COR-L47 (cell line): Measurements from ENCODE around the gene ABCA13.

Source experiments
- DNase-seq: peaks from one replicate; lab custom pipeline; 2025; lab: John Stamatoyannopoulos, UW

Gene ABCA13

DNA sequence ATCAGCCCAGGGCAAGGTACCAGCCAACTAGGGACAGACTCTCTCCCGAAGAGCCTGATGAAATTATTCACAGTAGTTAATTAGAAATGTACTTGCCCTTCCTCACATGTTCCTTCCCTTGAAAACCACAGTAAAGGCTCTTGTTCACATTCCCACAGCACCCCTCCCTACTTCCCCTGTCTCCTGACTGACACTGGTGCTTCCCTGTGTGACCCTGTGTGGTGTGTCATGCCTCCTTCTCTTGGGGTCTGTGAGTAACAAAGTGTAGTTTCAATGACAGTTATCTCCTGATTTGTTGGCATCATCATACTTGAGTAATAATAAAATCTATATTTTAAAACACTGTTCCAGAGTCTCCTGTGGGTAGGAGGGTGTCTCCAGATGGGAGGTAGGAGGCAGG lies 209.7 kb downstream of the ABCA13 start:
- DNase-seq: no peak

DNA sequence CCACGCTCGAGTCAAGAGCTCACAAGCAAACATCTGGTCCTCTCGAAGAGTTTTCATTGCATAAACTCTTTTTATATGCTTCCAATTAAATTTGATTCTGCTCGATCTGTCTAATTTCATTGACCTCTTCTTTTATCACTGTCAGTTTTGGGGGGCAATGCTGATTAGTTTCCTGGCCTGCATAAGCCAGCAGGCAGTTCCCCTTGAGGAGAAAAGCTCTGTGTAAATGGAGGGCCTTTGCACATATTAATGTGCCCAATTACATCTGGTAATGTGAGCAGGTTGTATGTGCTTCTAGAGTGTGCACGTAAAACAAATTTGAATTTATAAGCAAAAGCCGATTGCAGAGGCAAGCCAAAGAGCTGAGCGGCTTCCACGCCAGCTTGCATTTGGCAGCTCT lies 210.3 kb downstream of the ABCA13 start:
- DNase-seq: no peak

DNA sequence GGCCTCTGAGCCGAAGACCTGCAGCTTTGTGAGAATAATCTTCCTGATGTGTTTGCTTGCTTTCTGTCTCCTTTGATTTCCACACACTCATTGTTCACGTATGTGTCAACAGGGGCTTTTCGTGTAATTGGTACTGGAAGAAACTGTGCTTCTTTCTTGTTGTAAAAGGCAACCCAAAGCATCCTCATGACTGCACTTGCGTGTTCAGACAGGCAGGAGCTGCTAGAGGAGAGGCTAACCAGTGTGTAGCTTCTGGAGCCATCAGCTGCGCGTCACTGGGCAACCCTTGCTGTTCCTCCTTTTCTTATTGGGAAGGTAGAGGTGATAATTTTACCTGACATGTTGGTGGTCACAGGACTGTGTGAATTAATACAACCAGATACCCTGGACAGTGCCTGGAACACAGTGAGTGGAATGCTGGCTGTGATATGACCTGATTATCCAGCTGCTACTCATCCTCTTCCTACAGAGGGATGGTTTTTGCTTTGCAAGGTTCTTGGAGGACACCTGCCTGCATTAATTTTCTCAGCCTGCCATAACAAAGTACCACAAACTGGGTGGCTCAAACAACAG lies 213.0 kb downstream of the ABCA13 start:
- DNase-seq: no peak

DNA sequence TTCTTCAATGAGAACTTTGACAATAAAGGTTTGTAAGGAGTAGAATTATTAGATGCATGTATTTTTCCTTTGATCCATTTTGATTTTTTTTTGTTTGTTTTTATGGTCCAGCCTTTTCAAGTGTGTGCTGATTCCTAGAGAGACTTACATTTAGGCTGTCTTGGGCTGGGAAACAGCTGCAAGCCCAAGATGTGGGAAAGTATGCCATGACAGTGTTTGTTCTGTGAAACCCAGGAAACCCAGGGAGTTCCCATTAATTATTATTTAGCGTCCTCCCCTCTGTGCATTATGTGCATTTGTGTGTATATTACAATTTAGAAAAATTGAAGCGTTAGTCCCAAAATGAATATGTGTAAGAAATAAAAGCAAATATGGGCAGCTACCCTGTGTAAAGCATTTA lies 216.7 kb downstream of the ABCA13 start:
- DNase-seq: no peak

DNA sequence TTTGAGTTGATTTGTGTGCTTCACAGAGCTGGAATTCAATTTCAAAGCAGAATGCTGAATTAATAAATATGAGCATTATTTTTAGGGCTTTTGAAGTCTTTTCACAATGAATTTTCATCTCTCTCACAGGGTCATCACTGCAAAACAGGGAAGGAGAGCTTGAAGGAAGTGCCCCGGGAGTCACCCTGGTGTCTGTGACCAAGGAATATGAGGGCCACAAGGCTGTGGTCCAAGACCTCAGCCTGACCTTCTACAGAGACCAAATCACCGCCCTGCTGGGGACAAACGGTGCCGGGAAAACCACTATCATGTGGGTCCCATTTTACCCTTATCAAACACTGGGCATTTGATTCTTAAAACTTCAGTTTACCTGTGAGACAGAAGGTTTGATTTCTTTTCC lies 217.7 kb downstream of the ABCA13 start:
- no peak for DNase-seq

DNA sequence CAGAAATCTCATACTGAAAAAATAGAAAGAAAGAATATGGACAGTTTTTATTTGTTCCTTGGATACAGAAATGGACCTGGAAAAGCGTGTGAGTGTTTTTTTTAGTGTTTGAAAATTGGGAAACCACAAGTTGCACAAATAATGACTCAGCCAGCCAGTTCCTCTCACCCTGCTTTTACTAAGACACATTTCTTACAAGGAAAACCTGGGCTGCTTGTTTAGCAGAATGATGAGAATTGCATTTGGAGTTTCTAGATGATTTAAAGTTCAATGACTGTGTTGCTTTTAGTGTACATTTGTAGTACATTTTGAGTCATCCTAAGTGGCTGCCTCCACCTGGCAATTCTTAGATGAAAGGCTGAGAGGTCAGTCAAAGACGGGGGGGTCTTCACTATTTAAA lies 218.7 kb downstream of the ABCA13 start:
- DNase-seq: no peak

DNA sequence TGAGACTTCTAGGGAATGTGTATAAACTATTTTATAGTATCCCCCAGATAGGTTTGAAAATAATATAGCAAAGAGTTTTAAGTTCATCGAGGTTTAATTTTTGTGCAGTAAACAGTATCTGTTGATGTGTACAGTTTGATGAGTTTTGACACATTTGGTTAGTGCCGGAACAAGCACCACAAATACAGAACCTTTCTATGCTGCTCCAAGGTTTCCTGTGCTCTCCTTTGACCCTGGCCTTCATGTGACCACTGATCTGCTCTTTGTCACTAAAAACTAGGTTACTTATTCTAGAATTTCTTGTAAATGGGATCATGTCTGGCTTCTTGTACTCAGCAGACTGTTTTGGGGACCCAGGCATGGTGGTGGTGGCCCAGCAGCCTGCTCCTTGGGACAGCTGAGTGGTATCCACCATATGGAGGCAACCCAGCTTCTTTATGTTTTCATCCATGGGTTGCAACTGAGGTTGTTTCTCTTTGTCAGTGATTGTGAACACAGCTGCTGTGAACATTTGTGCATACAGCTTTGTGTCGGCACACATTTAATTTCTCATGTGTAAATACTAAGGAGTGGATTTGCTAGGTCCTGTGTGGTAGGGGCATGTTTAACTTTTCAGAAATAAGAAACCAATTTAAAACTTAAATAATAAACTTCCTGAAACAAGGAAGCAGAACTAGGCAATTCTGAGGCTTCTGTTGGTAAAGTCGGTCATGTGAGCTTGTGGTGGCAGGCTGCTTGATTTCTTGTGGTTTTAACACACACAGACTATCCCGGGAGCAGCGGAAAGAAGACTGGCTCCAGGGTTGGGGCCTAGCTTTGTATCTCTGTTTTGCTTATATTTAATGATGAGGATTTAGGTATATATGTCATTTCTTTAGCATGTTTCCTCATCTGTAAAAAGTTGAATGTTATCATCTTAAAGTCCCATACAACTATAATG lies 219.4 kb downstream of the ABCA13 start:
- no peak for DNase-seq

DNA sequence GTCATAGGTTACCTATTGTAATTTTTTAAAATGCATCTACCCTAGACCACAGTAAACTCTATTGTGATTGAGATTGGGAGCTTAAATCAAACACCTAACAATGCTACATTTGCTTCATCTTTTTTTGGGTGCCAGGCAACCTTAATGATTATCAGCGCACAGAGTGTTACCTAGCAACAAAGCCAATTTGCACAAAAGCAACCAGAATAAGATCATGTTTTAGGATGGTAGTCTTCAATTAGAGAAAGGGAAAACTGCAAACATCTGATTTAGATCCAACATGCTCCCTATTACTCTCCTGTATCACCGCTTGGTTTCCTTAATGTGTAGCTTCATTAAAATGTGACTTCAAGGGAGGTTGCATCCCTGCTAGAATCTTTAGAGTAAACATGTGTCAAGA lies 226.9 kb downstream of the ABCA13 start:
- peak; percentile 26 for DNase-seq

DNA sequence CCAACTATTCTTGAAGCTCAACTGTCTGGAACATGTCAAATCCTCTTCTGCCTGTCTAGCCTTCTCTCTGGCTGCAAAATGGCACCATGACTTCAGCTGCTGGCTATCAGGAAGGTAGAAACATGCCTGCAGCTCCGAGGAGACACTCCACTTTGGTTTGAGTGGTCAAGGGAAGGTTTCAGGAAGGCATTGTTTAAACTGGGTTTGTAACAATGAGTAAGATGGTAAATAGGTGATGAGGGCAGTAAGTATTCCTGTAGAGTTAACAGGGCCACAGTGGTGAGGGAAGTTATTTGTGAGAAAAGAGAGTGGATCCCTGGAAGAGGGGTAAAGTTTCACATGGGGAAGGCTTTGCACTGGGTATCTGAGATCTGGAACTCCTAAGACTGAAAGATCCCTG lies 231.5 kb downstream of the ABCA13 start:
- no peak for DNase-seq

DNA sequence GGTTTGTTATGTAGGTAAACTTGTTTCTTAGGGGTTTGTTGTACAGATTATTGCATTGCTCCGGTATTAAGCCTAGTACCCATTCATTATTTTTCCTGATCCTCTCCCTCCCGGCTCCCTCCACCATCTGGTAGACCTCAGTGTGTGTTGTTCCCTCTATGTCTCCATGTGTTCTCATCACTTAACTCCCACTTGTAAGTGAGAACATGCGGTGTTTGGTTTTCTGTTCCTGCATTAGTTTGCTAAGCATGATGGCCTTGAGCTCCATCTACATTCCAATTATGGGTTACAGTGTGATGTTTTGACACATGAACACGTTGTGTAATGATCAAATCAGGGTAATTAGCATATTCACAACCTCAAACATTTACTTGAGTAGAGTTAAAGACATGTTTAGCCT lies 237.5 kb downstream of the ABCA13 start:
- DNase-seq: no peak

DNA sequence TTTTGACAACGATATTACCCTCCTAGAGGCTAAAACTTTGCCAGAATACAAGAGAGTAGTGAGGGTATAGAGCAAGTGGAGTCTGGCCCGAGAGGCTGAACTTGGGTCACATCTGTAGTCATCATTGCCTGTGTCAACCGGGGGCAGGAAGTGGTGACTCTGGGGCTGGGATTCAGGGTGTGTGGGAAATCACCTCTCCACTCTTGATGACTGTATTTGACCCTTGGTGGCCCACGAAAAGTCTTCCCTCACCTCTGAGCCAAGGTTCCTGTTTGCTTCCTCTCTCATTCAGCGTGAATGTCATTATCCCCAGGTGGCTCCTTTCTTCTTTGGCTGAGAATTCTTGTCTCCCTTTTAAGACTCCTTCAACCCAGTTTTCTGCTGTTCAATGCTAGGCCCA lies 240.4 kb downstream of the ABCA13 start:
- DNase-seq: no peak

DNA sequence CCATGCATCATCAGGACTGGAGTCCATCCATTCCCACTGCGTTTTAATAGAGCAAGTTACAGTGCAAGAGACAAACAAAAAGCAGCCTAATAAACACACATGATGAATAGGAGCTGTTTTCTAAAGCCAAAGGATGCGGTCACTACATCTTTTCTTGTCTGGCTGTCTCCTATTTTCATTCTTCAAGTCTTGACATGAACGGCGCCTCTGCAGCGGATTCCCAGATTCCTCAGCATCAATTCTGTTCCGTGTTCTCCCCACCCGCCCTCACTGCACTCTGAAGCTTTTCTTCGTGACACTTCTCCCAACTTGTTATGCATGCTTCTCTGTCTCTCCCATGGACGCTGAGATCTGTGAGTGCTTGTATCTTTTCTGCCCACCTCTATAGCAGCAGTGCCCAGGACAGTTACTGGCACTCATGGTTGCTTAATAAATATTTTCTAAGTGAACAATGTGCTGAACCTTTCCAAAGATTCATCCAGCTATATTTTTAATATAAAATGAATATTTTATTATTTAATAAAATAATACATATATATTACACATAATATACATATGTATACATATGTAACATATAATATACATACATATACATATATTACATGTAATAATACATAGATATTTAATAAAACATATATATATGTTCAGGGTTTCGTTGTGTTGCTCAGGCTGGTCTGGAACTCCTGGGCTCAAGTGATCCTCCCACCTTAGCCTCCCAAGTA lies 242.9 kb downstream of the ABCA13 start:
- DNase-seq: no peak

DNA sequence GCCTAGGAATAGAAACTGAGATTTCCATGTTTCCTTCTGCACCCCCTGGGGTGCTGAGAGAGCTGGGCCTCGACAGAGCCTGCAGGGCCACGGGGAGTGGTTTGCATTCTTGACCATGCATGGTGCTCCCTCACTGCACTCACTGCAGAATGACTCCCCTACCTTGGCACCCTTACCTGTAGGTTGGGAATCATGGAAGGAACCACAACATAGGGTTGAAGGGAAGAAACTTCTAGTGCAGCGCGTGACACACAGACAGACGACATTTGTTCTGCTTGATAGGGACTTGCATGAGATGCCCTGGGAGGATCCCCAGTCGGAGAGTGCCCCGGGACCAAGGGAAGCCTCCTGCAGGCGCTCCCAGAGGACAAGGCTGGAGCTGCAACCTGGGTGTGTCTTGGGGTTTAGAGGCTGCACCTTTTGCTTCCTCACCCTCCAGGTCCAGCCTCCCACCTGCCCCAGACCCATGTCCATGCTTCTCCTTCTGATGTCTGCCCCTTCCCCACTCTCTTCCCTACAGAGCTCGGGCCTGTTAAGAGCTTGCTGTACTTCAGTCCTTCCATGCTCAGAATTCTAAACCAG lies 245.2 kb downstream of the ABCA13 start:
- DNase-seq: no peak

DNA sequence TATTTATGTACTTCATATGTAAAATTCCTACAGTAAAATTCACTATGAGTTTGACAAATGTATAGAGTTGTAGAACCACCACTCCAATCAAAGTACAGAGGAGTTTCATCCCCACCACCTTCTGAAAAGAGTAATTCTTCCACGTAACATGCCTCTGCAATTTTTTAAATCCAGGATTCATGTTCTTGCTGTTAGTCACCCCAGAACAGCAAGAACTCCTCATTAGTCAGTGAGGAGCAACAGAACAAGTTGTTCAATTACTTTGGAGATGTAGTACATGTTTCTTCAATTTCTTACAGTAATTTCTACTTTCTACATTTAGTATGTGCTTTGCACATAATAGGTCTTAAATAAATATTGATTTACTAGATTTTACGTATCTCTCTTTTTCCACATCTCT lies 248.1 kb downstream of the ABCA13 start:
- DNase-seq: no peak

DNA sequence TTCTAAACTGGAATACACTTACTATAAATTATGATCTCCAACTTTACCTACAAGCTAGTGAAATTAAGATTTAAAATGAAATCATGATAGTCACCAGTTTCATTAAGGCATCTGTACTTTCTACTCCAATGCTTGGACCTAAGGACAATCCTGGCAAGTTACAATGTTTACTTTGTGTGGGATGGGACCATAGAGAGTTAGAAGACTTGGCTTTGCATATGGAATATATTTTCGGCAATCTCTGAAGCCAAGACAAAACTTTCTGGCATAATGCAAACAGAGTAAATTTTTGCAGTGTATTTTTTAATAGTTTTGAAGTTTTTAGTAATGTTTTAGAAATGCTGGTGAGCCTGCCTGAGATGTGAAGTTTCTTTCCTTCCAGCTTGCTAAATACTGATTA lies 248.9 kb downstream of the ABCA13 start:
- DNase-seq: no peak

DNA sequence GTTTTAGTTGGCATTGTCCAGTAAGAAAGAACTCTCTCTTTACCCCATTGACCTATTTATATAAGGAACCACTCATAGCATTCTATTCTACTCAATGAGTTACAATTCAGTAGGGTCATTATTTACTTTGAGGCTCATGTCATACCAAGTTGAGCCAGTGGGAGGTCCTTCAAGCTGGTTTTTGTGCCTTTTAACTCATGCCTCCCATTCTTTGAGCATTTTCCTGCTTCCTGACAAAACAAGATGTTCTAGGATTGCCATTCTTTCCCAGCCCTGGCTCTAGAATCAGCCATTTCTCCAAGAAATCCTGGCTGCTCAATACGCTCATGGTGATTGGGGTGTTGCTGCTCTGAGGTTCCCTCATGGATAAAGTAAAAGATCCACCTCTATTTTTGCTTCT lies 250.1 kb downstream of the ABCA13 start:
- DNase-seq: no peak

DNA sequence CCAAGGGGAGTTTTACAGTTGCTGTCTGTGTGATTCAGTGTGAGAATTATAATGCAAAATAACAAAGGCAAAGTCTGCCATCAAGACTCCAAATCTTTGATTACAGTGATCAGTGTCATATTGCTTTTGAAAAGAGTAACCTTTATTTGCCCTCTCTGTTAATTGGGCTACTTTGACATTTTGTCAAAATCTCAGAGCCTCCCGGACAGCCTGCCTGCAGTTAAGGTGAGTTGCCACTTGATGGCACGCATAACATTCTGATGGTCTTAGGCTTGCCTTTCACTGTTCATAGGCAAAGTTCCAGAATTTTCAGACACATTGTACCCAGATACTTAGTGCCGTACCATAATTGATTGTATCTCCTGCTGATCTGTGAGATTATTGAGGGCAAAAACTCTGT lies 253.5 kb downstream of the ABCA13 start:
- peak; percentile 64 for DNase-seq

DNA sequence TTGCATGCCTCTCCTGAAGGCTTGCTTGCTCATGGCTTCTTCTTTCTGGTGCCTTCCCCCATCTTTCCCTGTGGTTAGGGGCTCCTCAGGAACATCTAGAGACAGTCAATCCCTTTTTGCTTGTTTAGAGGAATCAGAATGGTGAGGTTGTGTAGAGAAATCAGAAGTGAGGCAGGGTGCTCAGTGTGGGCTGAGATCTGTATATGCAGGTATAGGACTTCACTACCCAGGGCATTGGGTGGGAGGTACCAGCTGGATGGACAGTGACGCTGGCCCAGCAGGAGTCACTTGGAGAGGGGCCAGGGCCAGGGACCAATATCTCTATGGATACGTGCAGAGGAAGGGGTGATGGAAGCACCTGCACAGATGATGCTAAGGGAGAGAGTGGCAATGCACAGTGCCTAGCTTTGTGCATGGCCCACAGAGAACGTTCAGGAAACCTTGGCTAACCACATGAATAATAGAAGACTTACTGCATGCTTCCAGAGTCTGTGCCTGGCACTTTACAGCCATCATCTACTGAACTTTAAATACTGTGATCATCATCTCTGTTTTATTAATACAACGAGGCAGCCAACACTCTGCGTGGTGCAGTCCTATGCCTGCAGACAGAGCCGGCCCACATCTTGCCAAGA lies 255.2 kb downstream of the ABCA13 start:
- peak; percentile 45 for DNase-seq

DNA sequence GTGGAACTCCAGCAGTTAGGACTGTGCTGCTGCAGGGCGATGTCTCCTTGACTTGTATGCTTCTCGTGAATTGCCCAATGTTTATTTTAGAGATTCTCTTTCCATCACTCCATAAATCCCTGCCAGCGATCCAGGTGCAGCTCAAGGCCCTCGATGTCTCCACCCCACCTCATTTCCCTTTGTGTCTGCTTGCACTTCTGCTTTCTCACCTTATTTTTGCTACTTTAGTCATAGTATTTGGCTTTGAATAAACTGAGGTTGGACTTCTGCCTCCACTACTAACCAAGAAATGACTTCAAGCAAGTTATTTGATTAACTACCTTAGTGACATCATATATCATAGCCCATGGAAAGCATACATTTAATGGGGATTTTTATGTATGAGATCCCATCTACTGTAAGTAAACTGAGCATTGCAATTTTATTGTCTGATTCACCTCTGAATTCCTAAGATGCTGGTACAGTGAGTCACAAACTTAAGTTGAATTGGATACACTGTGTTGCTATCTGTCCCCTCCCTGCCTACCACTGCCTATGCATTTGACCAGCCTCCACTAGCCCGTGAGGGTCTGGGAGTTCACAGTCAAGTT lies 255.8 kb downstream of the ABCA13 start:
- peak; percentile 58 for DNase-seq

DNA sequence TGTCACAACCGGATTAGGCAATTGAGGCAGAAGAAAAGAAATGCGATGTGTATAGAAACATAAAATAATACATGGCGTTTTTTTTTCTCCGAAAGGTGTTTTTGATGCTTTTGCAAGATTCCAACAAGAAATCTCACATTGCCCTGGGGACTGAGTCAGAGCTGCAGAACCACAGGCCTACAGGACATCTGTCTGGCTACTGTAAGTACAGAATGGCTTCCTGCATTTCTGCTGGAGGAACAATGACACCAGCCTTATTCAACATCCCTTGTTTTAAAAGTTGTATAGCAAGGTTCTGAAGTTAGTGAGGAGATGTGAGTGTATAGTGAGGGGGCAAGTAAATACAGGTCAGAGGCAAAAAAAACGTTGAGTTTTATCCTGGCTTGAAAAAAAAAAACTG lies 256.4 kb downstream of the ABCA13 start:
- DNase-seq: no peak

DNA sequence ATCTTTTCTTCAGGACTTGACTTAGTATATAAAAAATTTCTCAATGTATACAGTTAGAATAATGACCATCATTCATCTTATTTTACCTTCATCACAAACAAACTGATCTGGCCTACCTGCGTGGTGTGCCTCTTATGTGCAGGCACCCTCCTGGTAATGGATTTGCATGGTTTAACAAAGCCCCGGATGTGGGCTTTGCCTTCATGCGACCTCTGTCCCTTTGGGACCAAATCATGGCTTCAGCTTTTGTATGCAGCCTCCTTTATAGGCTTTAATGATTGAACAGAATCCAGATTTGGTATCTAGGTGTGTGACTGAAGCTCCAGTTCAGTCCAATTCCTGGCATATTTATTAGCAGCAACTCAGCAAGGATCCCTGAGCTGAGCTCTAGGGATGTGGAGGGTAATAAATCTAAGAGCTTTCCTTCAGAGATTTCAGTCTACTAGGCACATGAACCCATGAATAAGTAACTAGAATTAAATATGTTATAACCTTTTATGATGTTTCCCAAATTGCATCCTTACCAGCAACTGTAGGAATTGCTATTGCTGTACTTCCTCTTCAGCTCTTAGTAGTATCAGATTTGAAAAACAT lies 256.9 kb downstream of the ABCA13 start:
- no peak for DNase-seq
